ENCODE measurements around the gene MAD1L1.

Gene MAD1L1

DNA sequence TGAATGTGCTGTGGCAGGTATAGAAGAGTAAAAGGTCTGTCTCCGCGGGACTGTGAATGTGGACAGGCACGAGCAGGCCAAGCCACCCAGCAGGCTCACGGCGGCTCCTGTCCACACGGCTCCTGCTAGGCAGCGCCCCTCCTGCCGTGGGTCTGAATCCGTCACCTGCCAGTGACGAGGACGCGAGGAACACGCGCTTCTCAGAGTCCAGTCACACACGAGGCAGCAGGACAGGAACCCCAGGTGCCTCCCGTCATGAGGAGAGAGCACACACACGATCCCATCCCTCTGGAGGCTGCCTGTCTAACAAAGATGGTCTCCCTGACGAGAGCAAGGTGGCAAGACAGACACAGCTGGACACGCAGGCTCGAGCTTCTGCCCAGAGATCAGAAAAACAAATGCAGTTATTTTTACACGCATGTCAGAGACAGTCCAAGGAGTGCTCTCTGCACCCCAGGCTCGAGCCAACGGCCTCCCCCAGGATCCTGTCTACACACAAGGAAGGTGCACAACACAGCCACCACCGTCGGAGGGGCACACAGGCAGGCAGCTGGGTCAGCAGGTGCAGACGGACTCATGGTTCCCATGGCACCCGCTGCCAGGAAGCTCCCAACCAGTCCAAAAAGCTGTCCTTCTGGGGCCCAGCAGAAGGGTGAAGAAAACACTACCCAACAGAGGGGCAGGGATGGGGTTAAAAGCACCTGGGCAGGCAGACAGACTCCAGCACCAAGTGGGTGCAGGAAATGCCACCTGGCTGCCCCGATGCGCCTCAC is 103.2 kb downstream of the MAD1L1 start:
- no peak overlapping the region for H3K9ac ChIP-seq (ENCODE audit: low read depth, low read length)
- no peak overlapping the region for H3K27ac ChIP-seq (ENCODE audit: low read depth, low read length)
- H3K4me3 ChIP-seq (ENCODE audit: low read depth, low read length), result no peak overlapping the region
- no peaks in the 10 kb centered on the region for H3K9me3 ChIP-seq (ENCODE audit: control insufficient read depth, insufficient read depth, low read length)
- H3K4me1 ChIP-seq (ENCODE audit: control insufficient read depth, insufficient read depth, low read length), result no peaks in the 10 kb centered on the region
- no peaks in the 10 kb centered on the region for H3K27me3 ChIP-seq (ENCODE audit: control insufficient read depth, insufficient read depth, low read length)
- H3K36me3 ChIP-seq (ENCODE audit: control insufficient read depth, insufficient read depth, low read length), result peaks cover 5% of the 10 kb centered on the region

DNA sequence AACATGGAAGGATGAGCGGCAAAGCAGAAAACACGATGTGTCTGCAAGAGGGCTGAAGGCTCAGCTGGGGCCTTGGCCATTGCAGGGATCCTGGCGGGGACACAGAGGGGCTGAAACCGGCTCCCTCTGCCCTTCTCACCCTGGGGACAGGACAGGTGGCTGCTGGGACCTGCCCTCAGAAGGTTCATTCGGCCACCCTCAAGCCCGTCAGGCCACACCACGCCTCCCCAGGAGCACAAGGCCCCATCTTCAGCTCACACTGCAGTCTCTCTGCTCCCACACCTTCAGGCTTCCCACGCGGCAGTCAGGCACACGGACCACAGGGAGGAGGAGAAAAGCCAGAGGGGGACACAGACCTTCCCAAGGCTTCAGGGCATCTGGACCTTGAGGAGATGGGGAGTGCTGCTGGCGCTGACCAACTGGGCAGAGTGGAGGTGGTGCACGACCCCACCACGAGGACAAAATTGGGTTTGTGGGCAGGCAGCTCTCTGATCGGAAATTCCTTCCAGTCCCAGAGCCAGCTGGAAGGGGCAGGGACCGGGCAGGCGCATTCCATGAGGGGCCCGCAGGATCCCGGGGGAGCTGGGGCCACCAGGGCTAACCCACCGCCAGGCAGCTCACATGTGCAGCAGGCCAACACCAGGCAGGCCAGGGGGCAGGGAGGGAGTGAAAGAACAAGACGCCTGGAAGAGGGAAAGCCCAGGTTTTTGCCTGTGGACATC is 104.0 kb downstream of the MAD1L1 start:
- Histone ChIP-seq H3K27me3 (ENCODE audit: control insufficient read depth, insufficient read depth, low read length) (no peaks in the 10 kb centered on the region), H3K36me3 (ENCODE audit: control insufficient read depth, insufficient read depth, low read length) (peaks cover 5% of the 10 kb centered on the region), H3K27ac (ENCODE audit: low read depth, low read length) (no peak overlapping the region), H3K4me3 (ENCODE audit: low read depth, low read length) (no peak overlapping the region), H3K9me3 (ENCODE audit: control insufficient read depth, insufficient read depth, low read length) (no peaks in the 10 kb centered on the region), H3K4me1 (ENCODE audit: control insufficient read depth, insufficient read depth, low read length) (no peaks in the 10 kb centered on the region), H3K9ac (ENCODE audit: low read depth, low read length) (no peak overlapping the region)

- Histone ChIP-seq H3K4me1 (ENCODE audit: control insufficient read depth, insufficient read depth, low read length) (no peaks in the 10 kb centered on the region), H3K9ac (ENCODE audit: low read depth, low read length) (no peak overlapping the region), H3K36me3 (ENCODE audit: control insufficient read depth, insufficient read depth, low read length) (peaks cover 2% of the 10 kb centered on the region; the same call in 1 of the 2 replicates), H3K9me3 (ENCODE audit: control insufficient read depth, insufficient read depth, low read length) (no peaks in the 10 kb centered on the region), H3K27me3 (ENCODE audit: control insufficient read depth, insufficient read depth, low read length) (no peaks in the 10 kb centered on the region), H3K4me3 (ENCODE audit: low read depth, low read length) (no peak overlapping the region), H3K27ac (ENCODE audit: low read depth, low read length) (no peak overlapping the region)
Observed at GRCh38 chr7:2126621-2127020, 106.1 kb downstream of the MAD1L1 start.

DNA sequence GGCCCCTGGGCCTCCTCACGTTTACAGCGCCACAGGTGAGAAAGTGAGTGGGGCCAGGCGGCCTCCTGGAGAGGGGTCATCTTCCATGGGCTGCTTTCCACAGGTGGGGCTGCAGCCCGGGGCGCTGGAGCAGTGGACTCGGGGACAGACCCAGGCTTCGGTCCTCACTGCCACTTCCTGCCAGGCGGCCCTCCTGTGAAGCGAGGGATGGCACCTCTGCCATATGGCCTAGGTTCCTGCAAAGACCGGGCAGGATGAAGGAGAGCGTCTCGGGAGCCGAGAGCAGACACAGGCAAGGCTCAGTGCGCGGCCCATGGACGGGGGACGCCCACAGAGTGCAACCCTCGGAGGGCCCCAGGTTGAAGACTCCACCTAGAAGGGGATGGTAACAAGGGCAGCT is 106.8 kb downstream of the MAD1L1 start:
- no peaks in the 10 kb centered on the region for H3K4me1 ChIP-seq (ENCODE audit: control insufficient read depth, insufficient read depth, low read length)
- no peaks in the 10 kb centered on the region for H3K9me3 ChIP-seq (ENCODE audit: control insufficient read depth, insufficient read depth, low read length)
- H3K27ac ChIP-seq (ENCODE audit: low read depth, low read length), result no peak overlapping the region
- no peaks in the 10 kb centered on the region for H3K27me3 ChIP-seq (ENCODE audit: control insufficient read depth, insufficient read depth, low read length)
- H3K9ac ChIP-seq (ENCODE audit: low read depth, low read length), result no peak overlapping the region
- no peak overlapping the region for H3K4me3 ChIP-seq (ENCODE audit: low read depth, low read length)
- H3K36me3 ChIP-seq (ENCODE audit: control insufficient read depth, insufficient read depth, low read length), result peaks cover 4% of the 10 kb centered on the region; the same call in 1 of the 2 replicates

GRCh38 chr7:2124604-2125345 is 108.0 kb downstream of the MAD1L1 start:
- H3K27ac ChIP-seq (ENCODE audit: low read depth, low read length), result no peak overlapping the region
- H3K36me3 ChIP-seq (ENCODE audit: control insufficient read depth, insufficient read depth, low read length), result peaks cover 4% of the 10 kb centered on the region; the same call in 1 of the 2 replicates
- no peaks in the 10 kb centered on the region for H3K4me1 ChIP-seq (ENCODE audit: control insufficient read depth, insufficient read depth, low read length)
- H3K9ac ChIP-seq (ENCODE audit: low read depth, low read length), result no peak overlapping the region
- H3K4me3 ChIP-seq (ENCODE audit: low read depth, low read length), result no peak overlapping the region
- no peaks in the 10 kb centered on the region for H3K27me3 ChIP-seq (ENCODE audit: control insufficient read depth, insufficient read depth, low read length)
- H3K9me3 ChIP-seq (ENCODE audit: control insufficient read depth, insufficient read depth, low read length), result no peaks in the 10 kb centered on the region

DNA sequence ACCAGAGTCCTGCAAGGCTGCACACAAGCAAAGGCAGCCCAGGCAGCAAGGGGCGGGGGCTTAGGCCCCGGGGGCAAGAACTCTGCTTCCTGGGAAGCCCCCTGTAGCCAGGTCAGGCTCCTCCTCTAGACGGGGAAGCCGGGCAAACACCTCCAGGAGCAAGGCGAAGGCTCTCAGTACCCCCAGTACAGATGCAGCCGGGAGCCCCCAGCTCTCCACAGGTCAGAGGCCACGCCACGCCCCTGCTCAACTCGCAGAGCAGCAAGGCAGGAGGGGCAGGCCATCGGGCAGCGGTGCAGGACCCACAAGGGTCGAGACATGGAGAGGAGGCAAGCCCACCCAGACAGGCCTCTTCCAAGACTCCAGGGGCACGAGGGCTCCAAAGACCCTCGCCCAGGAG is 108.8 kb downstream of the MAD1L1 start:
- Histone ChIP-seq H3K36me3 (ENCODE audit: control insufficient read depth, insufficient read depth, low read length) (0 out of 2 replicates have a peak, but pooled peaks cover 4% of the 10 kb centered on the region), H3K4me1 (ENCODE audit: control insufficient read depth, insufficient read depth, low read length) (no peaks in the 10 kb centered on the region), H3K27ac (ENCODE audit: low read depth, low read length) (no peak overlapping the region), H3K4me3 (ENCODE audit: low read depth, low read length) (no peak overlapping the region), H3K9me3 (ENCODE audit: control insufficient read depth, insufficient read depth, low read length) (no peaks in the 10 kb centered on the region), H3K9ac (ENCODE audit: low read depth, low read length) (no peak overlapping the region), H3K27me3 (ENCODE audit: control insufficient read depth, insufficient read depth, low read length) (no peaks in the 10 kb centered on the region)

DNA sequence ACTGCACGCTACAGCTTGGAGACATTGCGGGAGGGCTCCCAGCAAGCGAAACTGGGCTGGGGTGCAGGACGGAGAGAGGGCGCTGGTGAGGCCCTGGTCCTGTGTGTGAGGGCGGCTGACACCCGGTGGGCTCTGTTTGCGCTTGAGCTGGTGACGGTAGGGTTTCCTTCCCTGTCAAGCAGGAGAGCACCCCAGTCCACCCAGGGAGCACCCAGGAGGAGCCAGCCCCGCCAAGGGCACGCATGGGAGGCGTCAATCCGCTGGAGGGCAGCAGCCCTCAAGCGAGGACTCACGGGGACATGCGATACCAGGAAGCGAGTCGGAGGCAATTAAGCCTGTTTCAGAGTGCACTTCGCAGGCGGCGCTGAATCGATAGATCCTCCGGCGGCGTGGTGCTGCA is 109.4 kb downstream of the MAD1L1 start:
- Histone ChIP-seq H3K27me3 (ENCODE audit: control insufficient read depth, insufficient read depth, low read length) (no peaks in the 10 kb centered on the region), H3K27ac (ENCODE audit: low read depth, low read length) (no peak overlapping the region), H3K36me3 (ENCODE audit: control insufficient read depth, insufficient read depth, low read length) (0 out of 2 replicates have a peak, but pooled peaks cover 4% of the 10 kb centered on the region), H3K4me3 (ENCODE audit: low read depth, low read length) (no peak overlapping the region), H3K9ac (ENCODE audit: low read depth, low read length) (no peak overlapping the region), H3K4me1 (ENCODE audit: control insufficient read depth, insufficient read depth, low read length) (no peaks in the 10 kb centered on the region), H3K9me3 (ENCODE audit: control insufficient read depth, insufficient read depth, low read length) (no peaks in the 10 kb centered on the region)

GRCh38 chr7:2122651-2123050 is 110.1 kb downstream of the MAD1L1 start:
- H3K9ac ChIP-seq (ENCODE audit: low read depth, low read length), result no peak overlapping the region
- no peaks in the 10 kb centered on the region for H3K27me3 ChIP-seq (ENCODE audit: control insufficient read depth, insufficient read depth, low read length)
- no peaks in the 10 kb centered on the region for H3K9me3 ChIP-seq (ENCODE audit: control insufficient read depth, insufficient read depth, low read length)
- H3K4me1 ChIP-seq (ENCODE audit: control insufficient read depth, insufficient read depth, low read length), result no peaks in the 10 kb centered on the region
- no peak overlapping the region for H3K4me3 ChIP-seq (ENCODE audit: low read depth, low read length)
- no peak overlapping the region for H3K27ac ChIP-seq (ENCODE audit: low read depth, low read length)
- H3K36me3 ChIP-seq (ENCODE audit: control insufficient read depth, insufficient read depth, low read length), result 0 out of 2 replicates have a peak, but pooled peaks cover 4% of the 10 kb centered on the region

DNA sequence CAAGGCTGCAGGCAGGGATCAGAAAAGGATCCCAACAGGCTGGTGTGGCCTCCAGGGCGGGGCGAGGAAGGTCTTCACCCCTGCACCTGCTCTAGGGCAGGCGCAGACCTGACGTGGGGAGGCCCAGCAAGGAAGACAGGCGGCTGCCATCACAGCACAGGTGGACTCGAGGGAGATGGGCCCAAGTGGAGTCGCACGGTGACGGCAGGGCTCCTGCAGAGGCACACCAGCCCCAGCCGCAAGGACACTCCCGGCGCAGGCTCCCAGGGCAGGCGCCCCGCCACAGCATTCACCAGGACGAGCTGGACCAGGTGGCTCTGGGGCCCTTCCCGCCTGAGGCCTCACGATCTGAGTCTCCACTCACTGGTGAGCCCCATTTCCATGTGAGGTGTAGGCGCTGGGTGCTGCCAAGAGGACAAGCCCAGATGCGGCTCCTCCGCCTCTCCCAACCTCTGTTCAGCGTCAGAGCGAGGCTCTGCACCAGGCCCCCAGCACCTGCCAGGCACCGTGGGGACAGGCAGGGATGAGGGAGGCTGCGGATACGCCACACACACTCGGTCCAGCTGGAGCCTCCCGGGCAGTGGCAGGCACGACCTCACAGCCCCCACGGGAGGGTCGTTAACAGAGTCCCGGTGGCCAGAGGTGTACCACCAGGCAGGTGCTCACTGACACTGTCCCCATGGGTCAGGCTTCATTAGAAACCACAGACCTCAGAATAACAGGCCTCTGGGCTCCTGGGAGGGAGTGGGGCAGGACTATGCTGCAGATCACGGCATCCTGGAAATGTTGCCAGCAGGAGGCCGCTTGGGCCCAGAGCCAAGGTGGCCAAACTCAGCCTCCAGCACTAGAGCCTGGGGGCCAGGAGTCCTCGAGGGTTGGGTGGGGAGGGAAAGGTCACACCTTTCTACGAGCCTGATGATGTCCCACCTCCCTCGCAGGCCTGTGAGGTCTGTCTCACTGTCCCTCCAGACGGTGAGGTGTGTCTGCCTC is 111.6 kb downstream of the MAD1L1 start:
- no peak overlapping the region for H3K27ac ChIP-seq (ENCODE audit: low read depth, low read length)
- H3K36me3 ChIP-seq (ENCODE audit: control insufficient read depth, insufficient read depth, low read length), result 0 out of 2 replicates have a peak, but pooled peaks cover 4% of the 10 kb centered on the region
- no peaks in the 10 kb centered on the region for H3K9me3 ChIP-seq (ENCODE audit: control insufficient read depth, insufficient read depth, low read length)
- H3K4me3 ChIP-seq (ENCODE audit: low read depth, low read length), result no peak overlapping the region
- H3K9ac ChIP-seq (ENCODE audit: low read depth, low read length), result no peak overlapping the region
- H3K27me3 ChIP-seq (ENCODE audit: control insufficient read depth, insufficient read depth, low read length), result no peaks in the 10 kb centered on the region
- no peaks in the 10 kb centered on the region for H3K4me1 ChIP-seq (ENCODE audit: control insufficient read depth, insufficient read depth, low read length)

DNA sequence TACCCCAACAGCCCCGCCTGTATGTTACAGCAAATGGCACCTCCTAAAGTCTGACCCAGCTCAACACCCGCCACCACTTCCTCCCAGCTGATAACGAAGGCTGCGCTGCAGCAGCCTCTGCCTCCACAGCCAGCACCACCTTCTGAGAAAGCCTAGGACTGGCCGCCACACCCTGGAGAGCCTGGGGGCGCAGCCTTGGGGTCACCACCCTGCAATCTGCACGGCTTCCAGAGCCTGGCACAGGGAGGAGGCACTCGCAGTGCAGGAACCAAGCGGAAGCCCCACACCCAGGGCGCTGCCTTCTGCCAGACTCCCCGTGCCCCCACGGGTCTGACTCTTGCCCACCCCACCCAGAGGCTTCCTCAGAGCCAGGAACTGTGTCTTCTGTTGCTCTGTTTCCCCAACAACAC is 112.5 kb downstream of the MAD1L1 start:
- Histone ChIP-seq H3K27me3 (ENCODE audit: control insufficient read depth, insufficient read depth, low read length) (no peaks in the 10 kb centered on the region), H3K9ac (ENCODE audit: low read depth, low read length) (no peak overlapping the region), H3K9me3 (ENCODE audit: control insufficient read depth, insufficient read depth, low read length) (no peaks in the 10 kb centered on the region), H3K4me1 (ENCODE audit: control insufficient read depth, insufficient read depth, low read length) (no peaks in the 10 kb centered on the region), H3K27ac (ENCODE audit: low read depth, low read length) (no peak overlapping the region), H3K4me3 (ENCODE audit: low read depth, low read length) (no peak overlapping the region), H3K36me3 (ENCODE audit: control insufficient read depth, insufficient read depth, low read length) (0 out of 2 replicates have a peak, but pooled peaks cover 4% of the 10 kb centered on the region)
